Left ventricle myocardium inferior (tissue), 1 donor: ENCODE measurements around the gene JHY. TPM values are rescaled to one million over a fixed set of nuclear protein-coding genes. Genes with fewer than 3 reads are reported as not detected.

Source experiments
- DNase-seq: peaks from one replicate; pipeline ENCODE4 v3.0.0-alpha.2; 2020
- H3K27ac ChIP-seq: fragments of 200-600 bp; replicated peaks from 2 replicates; pipeline ENCODE4 v1.8.0; 2021
- H3K27me3 ChIP-seq: fragments of 200-600 bp; 2 replicates; pipeline ENCODE4 v1.8.0; 2021; ENCODE audit warnings: low read depth
- H3K36me3 ChIP-seq: fragments of 200-600 bp; 2 replicates; pipeline ENCODE4 v1.8.0; 2021
- H3K4me1 ChIP-seq: fragments of 200-600 bp; 2 replicates; pipeline ENCODE4 v1.8.0; 2021
- H3K4me3 ChIP-seq: fragments of 200-600 bp; 2 replicates; pipeline ENCODE4 v1.8.0; 2021; ENCODE audit warnings: mild to moderate bottlenecking, moderate library complexity
- H3K9me3 ChIP-seq: fragments of 200-600 bp; replicated peaks from 2 replicates; pipeline ENCODE4 v1.8.0; 2021
- CTCF ChIP-seq: fragments of 200-600 bp; IDR thresholded peaks from 2 replicates; pipeline ENCODE4 v1.8.0; 2021; ENCODE audit warnings: antibody characterized with exemption, mild to moderate bottlenecking, borderline replicate concordance
- intact Hi-C: fragments of 100-400 bp; cut with micrococcal nuclease; formaldehyde crosslinking; loops from one replicate; pipeline ENCODE4 v1.11.0; 2022
- total RNA-seq: library from RNA; stranded (reverse); fragmentation: NEBNext Ultra II Directional; extraction: Animal tissue kit (Norgen Biotek cat#: 25700); gene quantifications from one replicate; pipeline ENCODE4 v1.2.1, GENCODE V29; 2021
- donor health status: DM: no; HTN: yes; CAD: no; lungs with severe emphysema.

JHY gene
- total RNA-seq, 1 donor from 2014 or later: 1.8 TPM

- Histone ChIP-seq H3K4me3 (no peak overlapping the region), H3K27ac (no peak overlapping the region), H3K4me1 (no peaks in the 10 kb centered on the region), H3K36me3 (no peaks in the 10 kb centered on the region), H3K27me3 (peaks cover 78% of the 10 kb centered on the region), H3K9me3 (no peaks in the 10 kb centered on the region)
- no peak for DNase-seq
- intact Hi-C loops: no loop called here
- no peak for TF ChIP-seq CTCF
Observed at GRCh38 chr11:122998727-122999366, 116.3 kb downstream of the JHY start.

GRCh38 chr11:123000721-123001120, 118.2 kb downstream of the JHY start:
- no peak overlapping the region for H3K4me3 ChIP-seq
- intact Hi-C loops: no loop called here

GRCh38 chr11:123006860-123007542, 124.4 kb downstream of the JHY start:
- intact Hi-C loops: no loop called here
- H3K9me3 ChIP-seq: no peaks in the 10 kb centered on the region

More at GRCh38 chr11:123000721-123001120, 118.2 kb downstream of the JHY start:
- DNase-seq: no peak
- TF ChIP-seq CTCF: no peak
- H3K36me3 ChIP-seq: no peaks in the 10 kb centered on the region
- no peak overlapping the region for H3K27ac ChIP-seq
- peaks cover 69% of the 10 kb centered on the region for H3K27me3 ChIP-seq
- H3K4me1 ChIP-seq: no peaks in the 10 kb centered on the region
- H3K9me3 ChIP-seq: no peaks in the 10 kb centered on the region

More at GRCh38 chr11:123006860-123007542, 124.4 kb downstream of the JHY start:
- peaks cover 53% of the 10 kb centered on the region for H3K27me3 ChIP-seq
- no peak for TF ChIP-seq CTCF
- no peak for DNase-seq
- H3K4me3 ChIP-seq: no peak overlapping the region
- H3K27ac ChIP-seq: no peak overlapping the region
- no peaks in the 10 kb centered on the region for H3K4me1 ChIP-seq
- H3K36me3 ChIP-seq: no peaks in the 10 kb centered on the region

Other genes with a start within 250 kb of the JHY start
- gene UBASH3B, start 227.0 kb upstream of the JHY start, total RNA-seq: 2.6 TPM
- gene CRTAM, start 44.3 kb upstream of the JHY start, total RNA-seq: not detected
- not detected for gene BSX, start 99.1 kb downstream of the JHY start, total RNA-seq
- 1,405 TPM for gene HSPA8, start 179.4 kb downstream of the JHY start, total RNA-seq